H9 (cell line): ENCODE data around the gene FGF4. TPM values are rescaled to one million over a fixed set of nuclear protein-coding genes. Genes with fewer than 3 reads are reported as not detected.

ENCODE experiments used
- DNase-seq: peaks from one replicate; pipeline ENCODE4 v3.0.0-alpha.2; 2017
- H2AFZ ChIP-seq: one replicate; pipeline ENCODE4 v1.6.1; 2013; ENCODE audit warnings: mild to moderate bottlenecking, low read length, control low read depth, moderate library complexity
- H2AK5ac ChIP-seq: 2 replicates; pipeline ENCODE4 v1.6.1; 2013; ENCODE audit warnings: low read length, control low read depth, mixed read lengths; ENCODE audit not compliant: insufficient read length
- H2BK120ac ChIP-seq: one replicate; pipeline ENCODE4 v1.6.1; 2013; ENCODE audit warnings: low read depth, mild to moderate bottlenecking, low read length, control low read depth, inconsistent platforms; ENCODE audit not compliant: poor library complexity, severe bottlenecking
- H2BK12ac ChIP-seq: 2 replicates; pipeline ENCODE4 v1.6.1; 2013; ENCODE audit warnings: low read length, control low read depth, mixed read lengths, low read depth; ENCODE audit not compliant: insufficient read length
- H2BK15ac ChIP-seq: 2 replicates; pipeline ENCODE4 v1.6.1; 2013; ENCODE audit warnings: low read depth, low read length, control low read depth
- H2BK20ac ChIP-seq: one replicate; pipeline ENCODE4 v1.6.1; 2013; ENCODE audit warnings: low read depth, mild to moderate bottlenecking, low read length, control low read depth, inconsistent platforms; ENCODE audit not compliant: poor library complexity, severe bottlenecking
- H2BK5ac ChIP-seq: 2 replicates; pipeline ENCODE4 v1.6.1; 2013; ENCODE audit warnings: low read length, control low read depth, mixed read lengths; ENCODE audit not compliant: insufficient read length
- H3K14ac ChIP-seq: 2 replicates; pipeline ENCODE4 v1.6.1; 2013; ENCODE audit warnings: low read length, control low read depth; ENCODE audit not compliant: insufficient read depth
- H3K18ac ChIP-seq: 2 replicates; pipeline ENCODE4 v1.6.1; 2013; ENCODE audit warnings: low read depth, mild to moderate bottlenecking, mixed read lengths, low read length, control low read depth; ENCODE audit not compliant: insufficient read length
- H3K23ac ChIP-seq: 2 replicates; pipeline ENCODE4 v1.6.1; 2013; ENCODE audit warnings: low read length, control low read depth, mixed read lengths, low read depth; ENCODE audit not compliant: insufficient read length
- H3K23me2 ChIP-seq: 2 replicates; pipeline ENCODE4 v1.6.1; 2013; ENCODE audit warnings: low read depth, mild to moderate bottlenecking, mixed read lengths, low read length, control low read depth; ENCODE audit not compliant: insufficient read length, poor library complexity, severe bottlenecking
- H3K27ac ChIP-seq: 2 replicates; pipeline ENCODE4 v1.5.1; 2013; ENCODE audit warnings: low read length, control low read depth, mixed read lengths, low read depth; ENCODE audit not compliant: insufficient read length
- H3K27me3 ChIP-seq: 2 replicates; pipeline ENCODE4 v1.6.1; 2013; ENCODE audit warnings: low read length, control low read depth, inconsistent platforms; ENCODE audit not compliant: insufficient read depth
- H3K4ac ChIP-seq: 2 replicates; pipeline ENCODE4 v1.6.1; 2013; ENCODE audit warnings: low read depth, mild to moderate bottlenecking, control low read depth, inconsistent platforms, low read length, moderate library complexity
- H3K4me1 ChIP-seq: 2 replicates; pipeline ENCODE4 v1.6.1; 2013; ENCODE audit warnings: low read length, control low read depth, inconsistent platforms; ENCODE audit not compliant: insufficient read depth
- H3K4me2 ChIP-seq: 2 replicates; pipeline ENCODE4 v1.6.1; 2013; ENCODE audit warnings: low read length, control low read depth, mixed read lengths; ENCODE audit not compliant: insufficient read length, insufficient read depth
- H3K56ac ChIP-seq: 2 replicates; pipeline ENCODE4 v1.6.1; 2013; ENCODE audit warnings: low read depth, mild to moderate bottlenecking, mixed read lengths, low read length, control low read depth; ENCODE audit not compliant: insufficient read length
- H3K79me1 ChIP-seq: 2 replicates; pipeline ENCODE4 v1.6.1; 2013; ENCODE audit warnings: low read depth, mild to moderate bottlenecking, moderate library complexity, low read length, control low read depth, inconsistent platforms; ENCODE audit not compliant: insufficient read depth, poor library complexity, severe bottlenecking
- H3K79me2 ChIP-seq: 2 replicates; pipeline ENCODE4 v1.6.1; 2013; ENCODE audit warnings: low read length, control low read depth, inconsistent platforms; ENCODE audit not compliant: insufficient read depth
- H3K9ac ChIP-seq: 2 replicates; pipeline ENCODE4 v1.6.1; 2013; ENCODE audit warnings: low read length, control low read depth, mixed read lengths; ENCODE audit not compliant: insufficient read length; ENCODE audit errors: extremely low read depth
- H3K9me3 ChIP-seq: one replicate; pipeline ENCODE4 v1.6.1; 2013; ENCODE audit warnings: low read depth, low read length, inconsistent platforms; ENCODE audit not compliant: control insufficient read depth
- H3T11ph ChIP-seq: one replicate; pipeline ENCODE4 v1.6.1; 2013; ENCODE audit warnings: mild to moderate bottlenecking, low read length, control low read depth, inconsistent platforms
- H4K20me1 ChIP-seq: one replicate; pipeline ENCODE4 v1.6.1; 2013; ENCODE audit not compliant: control insufficient read depth, insufficient read length, insufficient read depth
- H4K5ac ChIP-seq: 2 replicates; pipeline ENCODE4 v1.6.1; 2013; ENCODE audit warnings: low read depth, mild to moderate bottlenecking, mixed read lengths, low read length, control low read depth; ENCODE audit not compliant: insufficient read length
- H4K8ac ChIP-seq: replicated peaks from 2 replicates; pipeline ENCODE4 v1.6.1; 2013; ENCODE audit warnings: low read length, control low read depth, mixed read lengths, low read depth; ENCODE audit not compliant: insufficient read length
- H4K91ac ChIP-seq: 2 replicates; pipeline ENCODE4 v1.6.1; 2013; ENCODE audit warnings: low read depth, mild to moderate bottlenecking, moderate library complexity, mixed read lengths, low read length, control low read depth; ENCODE audit not compliant: insufficient read length
- H3K27ac Mint-ChIP-seq, 3 experiments: 2 replicates in 2 of 3; 3 replicates in 1 of 3; pipeline ENCODE4 v1.8.0; 2020 to 2021; ENCODE audit warnings: mixed read lengths in 3 of 3, mild to moderate bottlenecking in 1 of 3, moderate library complexity in 1 of 3
- H3K27me3 Mint-ChIP-seq: 2 replicates; pipeline ENCODE4 v1.8.0; 2021; ENCODE audit warnings: low read depth, mild to moderate bottlenecking, moderate library complexity, mixed read lengths
- H3K36me3 Mint-ChIP-seq, 3 experiments: 2 replicates in 2 of 3; 3 replicates in 1 of 3; pipeline ENCODE4 v1.8.0; 2020 to 2021; ENCODE audit warnings: low read depth in 3 of 3, mixed read lengths in 3 of 3; ENCODE audit not compliant: insufficient read depth in 1 of 3
- H3K4me1 Mint-ChIP-seq, 2 experiments: 2 replicates each; pipeline ENCODE4 v1.8.0; 2020; ENCODE audit warnings: mixed read lengths in 2 of 2
- H3K4me3 Mint-ChIP-seq, 2 experiments: 2 replicates in 1 of 2; 3 replicates in 1 of 2; pipeline ENCODE4 v1.8.0; 2020 to 2021; ENCODE audit warnings: mild to moderate bottlenecking in 2 of 2, mixed read lengths in 2 of 2, moderate library complexity in 1 of 2
- H3K9me3 Mint-ChIP-seq, 2 experiments: 2 replicates in 1 of 2; 3 replicates in 1 of 2; pipeline ENCODE4 v1.8.0; 2020; ENCODE audit warnings: mild to moderate bottlenecking in 2 of 2, mixed read lengths in 2 of 2, moderate library complexity in 1 of 2
- CTCF ChIP-seq: fragments of 200-600 bp; sonication (generic); conservative IDR thresholded peaks from 3 replicates; pipeline ENCODE4 v1.8.0; 2021; ENCODE audit warnings: antibody characterized with exemption, mild to moderate bottlenecking
- total RNA-seq: library from RNA; stranded (reverse); gene quantifications from 2 replicates; pipeline ENCODE4 v1.2.1, GENCODE V29; 2021

FGF4 gene
- total RNA-seq, 1 experiment from 2014 or later, result 0.68 TPM

GRCh38 chr11:69803604-69804218, 28.6 kb upstream of the FGF4 start:
- no peak overlapping the region for H3K27ac Mint-ChIP-seq
- peaks cover 3% of the 10 kb centered on the region for H3K23me2 ChIP-seq
- no peak for TF ChIP-seq CTCF

More at GRCh38 chr11:69803604-69804218, 28.6 kb upstream of the FGF4 start:
- Histone ChIP-seq H3K9me3 (no peaks in the 10 kb centered on the region), H3K4me1 (no peaks in the 10 kb centered on the region), H2BK5ac (no peak overlapping the region), H4K5ac (no peak overlapping the region), H3K18ac (no peak overlapping the region), H3K27me3 (no peaks in the 10 kb centered on the region; the same call in 1 of the 2 replicates), H3K79me1 (no peaks in the 10 kb centered on the region), H3K79me2 (no peaks in the 10 kb centered on the region), H3K56ac (no peak overlapping the region), H2AFZ (no peak overlapping the region), H2AK5ac (no peak overlapping the region), H2BK12ac (no peak overlapping the region), H4K91ac (no peak overlapping the region), H2BK20ac (no peak overlapping the region), H3K4me2 (no peak overlapping the region), H3K27ac (no peak overlapping the region), H3T11ph (no peak overlapping the region), H3K14ac (no peak overlapping the region), H3K23ac (no peak overlapping the region), H2BK15ac (no peak overlapping the region), H4K20me1 (no peaks in the 10 kb centered on the region), H4K8ac (no peak overlapping the region), H2BK120ac (no peak overlapping the region), H3K4ac (no peak overlapping the region), H3K9ac (no peak overlapping the region)
- Mint-ChIP-seq H3K27me3 (peaks cover 29% of the 10 kb centered on the region), H3K9me3 (peaks cover 3 to 6% of the 10 kb centered on the region in 2 experiments; a peak in 3 of 5 replicates), H3K36me3 (peaks cover 0 to 5% (median 1%) of the 10 kb centered on the region in 3 experiments; a peak in 3 of 7 replicates), H3K4me3 (no peak overlapping the region), H3K4me1 (peaks cover 3 to 6% of the 10 kb centered on the region in 2 experiments)
- no peak for DNase-seq
